Uterus (tissue), 2 donors: ENCODE data around the gene CHID1.

ENCODE experiments used
- CTCF ChIP-seq, 4 experiments: fragments of 200-600 bp in 2 of 4; fragments of 450-650 bp in 2 of 4; sonication (generic) in 2 of 4; IDR thresholded peaks; one replicate each; pipeline ENCODE4 v1.5.1; 2016 to 2019; ENCODE audit warnings: antibody characterized with exemption in 4 of 4, mild to moderate bottlenecking in 2 of 4, moderate library complexity in 1 of 4
- POLR2A ChIP-seq, 2 donors: fragments of 450-650 bp; IDR thresholded peaks; one replicate each; pipeline ENCODE4 v1.6.1; 2016; ENCODE audit warnings: antibody characterized with exemption in 2 of 2, mild to moderate bottlenecking in 1 of 2, moderate library complexity in 1 of 2

- TF ChIP-seq POLR2A (IDR thresholded peaks at IDR 0.05) (no peak), CTCF (IDR thresholded peaks at IDR 0.05) (no peak)
These were observed 76.7 kb downstream of the CHID1 start for GRCh38 chr11:833849-834311.
